GM19035 (cell line): Measurements from ENCODE around the gene TCERG1L.

Source experiments
- ATAC-seq: cut with Tn5 transposase; IDR thresholded peaks from one replicate; pipeline ENCODE4 v1.9.1; 2021; ENCODE audit not compliant: unreplicated experiment

TCERG1L gene

GRCh38 chr10:131075218-131075770 is 236.2 kb downstream of the TCERG1L start:
- no peak for ATAC-seq

DNA sequence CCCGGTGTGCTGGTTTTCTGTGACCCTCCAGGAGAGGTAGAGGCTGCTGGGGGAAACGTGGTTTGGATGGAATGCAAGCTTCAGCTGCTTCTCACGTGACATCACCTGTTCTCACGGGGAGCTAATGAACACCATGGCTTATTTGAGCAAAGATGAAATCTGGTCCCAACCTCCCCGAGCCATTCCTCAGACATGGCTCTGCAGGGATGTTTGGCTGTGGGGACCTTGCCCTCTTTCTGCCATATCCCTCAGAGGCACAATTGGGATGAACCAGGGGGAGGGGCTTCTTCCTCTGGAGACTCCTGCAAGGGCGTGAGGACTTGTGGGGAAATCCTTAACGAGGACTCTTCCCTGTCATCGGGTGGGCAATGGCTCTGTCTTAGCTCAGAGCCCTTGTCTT is 236.8 kb downstream of the TCERG1L start:
- no peak for ATAC-seq

DNA sequence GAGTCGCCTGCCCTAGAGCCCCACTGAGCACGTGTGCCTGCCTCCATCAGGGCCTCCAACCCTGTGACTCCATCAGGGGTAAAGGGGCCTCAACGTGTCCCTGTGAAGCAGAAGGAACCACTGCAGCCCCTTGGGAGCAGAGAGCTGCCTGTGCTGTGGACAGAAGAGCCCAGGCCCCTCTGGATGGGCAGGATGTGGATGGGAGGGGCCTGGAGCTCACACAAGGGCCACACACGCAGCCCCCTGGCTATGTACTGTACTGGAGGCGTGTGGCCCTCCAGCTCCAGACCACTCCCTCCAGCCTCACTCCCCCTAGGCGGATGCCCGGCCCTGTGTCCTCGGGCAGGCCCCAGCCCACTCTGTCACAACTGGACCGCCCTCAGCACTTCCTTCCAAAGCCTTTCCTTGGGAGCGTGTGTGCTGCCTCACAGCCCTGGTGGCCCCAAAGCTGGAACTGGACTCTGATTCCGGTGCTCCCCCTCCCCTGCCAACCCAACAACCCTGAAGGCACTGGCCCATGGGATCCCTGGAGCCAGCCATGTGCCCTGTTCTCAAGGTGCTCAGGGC is 238.0 kb downstream of the TCERG1L start:
- no peak for ATAC-seq

DNA sequence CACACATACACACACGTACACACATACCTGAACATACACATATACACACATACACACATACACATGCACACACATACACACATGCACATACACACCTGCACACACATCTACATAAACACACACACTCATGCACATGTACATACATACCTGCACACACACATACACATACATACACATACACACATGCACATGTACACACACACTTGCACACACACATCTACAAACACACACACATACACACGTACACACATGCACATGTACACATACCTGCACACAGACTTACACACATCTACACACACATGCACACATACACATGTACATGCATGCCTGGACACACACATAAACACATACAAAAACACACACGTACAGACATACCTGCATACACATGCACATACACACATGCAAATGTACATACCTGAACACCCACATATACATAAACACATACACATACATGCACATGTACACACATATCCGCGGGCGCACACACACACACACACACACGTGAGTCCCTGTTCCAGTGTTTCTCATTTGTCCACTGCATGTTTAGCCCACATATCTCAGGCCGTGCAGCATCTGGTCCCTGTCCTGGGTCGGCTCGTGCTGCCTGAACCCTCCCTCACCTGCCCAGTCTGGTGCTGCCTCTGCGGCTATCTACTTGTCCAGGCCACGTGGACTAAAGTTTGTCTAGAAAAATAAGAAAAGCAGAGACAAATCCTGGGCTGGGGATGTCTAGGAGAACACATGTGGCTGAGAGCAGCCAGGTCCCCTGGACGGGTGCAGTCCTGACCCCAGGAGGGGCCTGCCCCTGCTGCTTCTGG is 238.7 kb downstream of the TCERG1L start:
- ATAC-seq = no peak

GRCh38 chr10:131071721-131072120 is 239.8 kb downstream of the TCERG1L start:
- no peak for ATAC-seq

DNA sequence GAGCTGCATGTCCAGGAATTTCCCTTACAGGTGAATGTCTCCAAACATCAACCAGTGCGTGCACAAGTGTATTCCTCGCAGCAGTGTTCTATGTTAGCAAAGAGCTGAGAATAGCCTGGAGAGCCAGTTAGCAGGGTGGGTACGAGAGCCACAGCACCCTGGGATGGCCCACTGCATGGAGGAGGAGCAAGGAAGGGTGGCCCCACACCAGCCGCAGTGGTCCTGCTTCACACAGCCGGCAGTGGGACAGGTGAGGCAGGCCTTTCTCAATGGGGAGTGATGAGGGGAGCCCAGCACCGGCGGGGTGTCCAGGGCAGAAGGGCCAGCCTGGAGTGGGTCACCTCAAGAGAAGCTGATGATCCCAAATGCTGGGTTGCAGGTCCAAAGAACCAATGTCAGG is 240.7 kb downstream of the TCERG1L start:
- ATAC-seq = no peak

DNA sequence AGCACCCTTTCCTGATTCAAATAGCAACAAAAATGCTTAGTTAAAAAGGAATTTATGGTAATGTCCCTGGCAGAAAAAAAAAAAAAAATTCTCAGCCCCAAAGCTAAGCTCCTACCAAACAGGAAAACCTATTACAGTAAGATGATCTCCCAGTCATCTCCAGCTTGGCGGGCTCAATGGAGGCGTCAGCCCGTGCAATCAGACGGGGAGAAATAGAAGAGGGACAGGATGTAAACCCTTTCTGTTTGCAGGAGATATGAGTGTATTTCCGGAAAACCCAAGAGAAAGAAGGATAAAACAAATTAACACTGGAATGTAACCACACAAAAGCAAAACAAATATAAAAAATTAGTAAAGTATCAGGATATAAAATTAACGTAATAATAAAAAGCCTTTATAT is 242.8 kb downstream of the TCERG1L start:
- no peak for ATAC-seq

GRCh38 chr10:131068311-131068710 is 243.2 kb downstream of the TCERG1L start:
- no peak for ATAC-seq

GRCh38 chr10:131067690-131068089 is 243.8 kb downstream of the TCERG1L start:
- no peak for ATAC-seq

GRCh38 chr10:131065673-131066305 is 245.7 kb downstream of the TCERG1L start:
- ATAC-seq = no peak

- no peak for ATAC-seq
Observed at GRCh38 chr10:131063311-131063710, 248.2 kb downstream of the TCERG1L start.

DNA sequence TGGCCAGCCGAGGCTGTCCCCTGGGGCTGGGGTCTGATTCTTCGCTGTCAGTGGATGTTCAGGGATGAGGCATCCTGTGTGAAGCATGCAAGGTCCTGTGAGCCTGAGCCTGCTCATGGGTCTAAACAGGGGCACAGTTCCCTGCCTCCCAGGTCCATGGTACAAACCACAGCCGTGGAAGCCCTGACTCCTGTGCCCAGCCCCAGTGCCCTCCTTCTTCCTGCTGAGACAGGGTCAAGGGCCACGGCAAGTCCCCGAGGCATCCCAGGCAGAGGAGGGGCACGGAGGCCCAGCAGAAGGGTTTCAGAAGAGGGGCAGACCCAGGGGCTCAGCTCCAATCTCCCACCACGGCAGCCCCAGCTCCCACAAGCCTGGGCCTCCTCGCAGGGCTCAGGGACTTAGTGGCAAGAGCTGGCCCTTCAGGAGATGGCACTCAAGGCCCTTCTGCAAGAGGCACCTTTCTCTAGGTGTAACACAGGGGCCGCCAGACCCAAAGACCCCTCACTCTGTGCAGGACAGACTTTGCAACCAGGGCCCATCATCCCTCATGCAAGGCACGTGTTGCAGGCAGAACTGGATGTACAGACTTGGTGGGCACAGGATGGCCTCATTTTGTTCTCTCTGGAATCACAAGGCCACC is 248.8 kb downstream of the TCERG1L start:
- ATAC-seq = no peak

DNA sequence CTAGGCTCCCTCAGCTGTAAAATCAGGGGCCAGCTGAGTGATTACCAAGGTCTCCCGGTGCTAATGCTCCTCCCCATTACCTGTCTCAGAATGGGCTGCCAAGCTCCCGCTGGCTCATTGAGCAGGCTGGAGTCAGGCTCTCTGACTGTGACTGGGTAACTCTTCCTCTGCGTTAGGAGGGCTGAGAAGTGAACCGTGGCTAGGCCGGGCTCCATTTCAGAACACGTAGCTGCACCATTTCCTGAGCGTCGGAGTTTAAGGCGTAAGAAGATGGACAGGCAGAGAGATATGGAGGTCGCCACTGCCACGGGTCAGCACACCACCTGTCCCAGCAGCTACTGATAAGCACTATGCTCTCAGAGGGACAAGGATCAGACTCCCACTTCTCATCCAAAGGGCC is 250.3 kb downstream of the TCERG1L start:
- no peak for ATAC-seq

GRCh38 chr10:131059881-131060280 is 251.6 kb downstream of the TCERG1L start:
- no peak for ATAC-seq

DNA sequence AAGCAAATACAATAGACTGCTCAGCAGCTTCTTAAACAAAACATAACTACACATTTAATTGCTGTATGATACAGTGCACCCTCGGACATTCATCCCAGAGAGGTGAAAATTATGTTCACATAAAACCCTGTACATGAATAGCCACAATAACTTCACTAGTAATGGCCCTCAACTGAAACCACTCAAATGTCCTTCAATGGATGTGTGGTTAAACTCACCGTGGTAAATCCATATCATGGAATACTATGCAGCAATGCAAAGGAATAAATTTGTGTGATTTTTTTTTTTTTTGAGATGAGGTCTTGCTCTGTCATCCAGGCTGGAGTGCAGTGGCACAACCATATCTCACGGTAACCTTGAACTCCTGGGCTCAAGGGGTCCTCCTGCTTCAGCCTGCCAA is 252.7 kb downstream of the TCERG1L start:
- ATAC-seq = no peak

- no peak for ATAC-seq
Observed at GRCh38 chr10:131056781-131057180, 254.7 kb downstream of the TCERG1L start.

DNA sequence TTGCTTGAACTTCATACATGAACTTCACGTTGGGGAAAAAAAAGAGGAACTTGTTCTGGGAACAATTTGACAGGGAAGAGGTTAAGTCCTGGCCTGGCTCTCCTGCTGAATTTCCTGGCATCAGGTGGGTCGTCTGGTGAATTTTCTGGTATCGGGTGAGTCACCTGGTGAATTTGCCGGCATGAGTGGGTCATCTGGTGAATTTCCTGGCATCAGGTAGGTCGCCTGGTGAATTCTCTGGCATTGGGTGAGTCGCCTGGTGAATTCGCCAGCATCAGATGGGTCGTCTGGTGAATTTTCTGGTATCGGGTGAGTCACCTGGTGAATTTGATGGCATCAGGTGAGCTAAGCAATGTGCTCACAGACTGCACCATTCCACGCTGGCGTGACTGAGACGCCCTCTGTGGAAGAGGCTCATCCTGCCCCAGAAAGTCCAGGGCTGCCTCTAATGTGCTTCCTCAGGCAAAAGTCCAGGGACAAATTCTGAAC is 255.4 kb downstream of the TCERG1L start:
- no peak for ATAC-seq

GRCh38 chr10:131055437-131055836 is 256.1 kb downstream of the TCERG1L start:
- no peak for ATAC-seq

- no peak for ATAC-seq
Observed at GRCh38 chr10:131053192-131053591, 258.3 kb downstream of the TCERG1L start.

- no peak for ATAC-seq
Observed at GRCh38 chr10:131050162-131050766, 261.3 kb downstream of the TCERG1L start.

GRCh38 chr10:131049016-131049415 is 262.5 kb downstream of the TCERG1L start:
- ATAC-seq = no peak
